HG03354 (cell line): ENCODE data around the gene GLTPD2.
A peak's percentile ranks its signal among the peaks of the same experiment; 100 is the strongest.

ENCODE experiments used
- ATAC-seq: cut with Tn5 transposase; IDR thresholded peaks from one replicate; pipeline ENCODE4 v1.9.1; 2021; ENCODE audit warnings: mild to moderate bottlenecking; ENCODE audit not compliant: unreplicated experiment, poor library complexity, severe bottlenecking

The GLTPD2 gene

DNA sequence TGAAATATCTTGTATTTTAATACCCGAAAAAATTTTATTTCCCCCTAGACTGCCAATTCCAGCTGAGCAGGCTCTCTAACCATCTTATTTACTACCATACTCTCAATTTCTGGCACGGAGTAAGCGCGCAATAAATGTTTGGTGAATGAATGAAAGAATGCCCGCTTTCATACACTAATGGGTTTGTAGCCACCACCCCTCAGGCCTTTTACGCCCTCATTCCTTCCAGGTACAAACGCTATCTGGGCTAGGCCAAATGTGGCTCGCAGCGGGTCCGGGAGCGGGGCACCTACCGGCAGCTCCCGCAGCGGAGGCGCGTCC lies 17.7 kb downstream of the GLTPD2 start:
- no peak for ATAC-seq

DNA sequence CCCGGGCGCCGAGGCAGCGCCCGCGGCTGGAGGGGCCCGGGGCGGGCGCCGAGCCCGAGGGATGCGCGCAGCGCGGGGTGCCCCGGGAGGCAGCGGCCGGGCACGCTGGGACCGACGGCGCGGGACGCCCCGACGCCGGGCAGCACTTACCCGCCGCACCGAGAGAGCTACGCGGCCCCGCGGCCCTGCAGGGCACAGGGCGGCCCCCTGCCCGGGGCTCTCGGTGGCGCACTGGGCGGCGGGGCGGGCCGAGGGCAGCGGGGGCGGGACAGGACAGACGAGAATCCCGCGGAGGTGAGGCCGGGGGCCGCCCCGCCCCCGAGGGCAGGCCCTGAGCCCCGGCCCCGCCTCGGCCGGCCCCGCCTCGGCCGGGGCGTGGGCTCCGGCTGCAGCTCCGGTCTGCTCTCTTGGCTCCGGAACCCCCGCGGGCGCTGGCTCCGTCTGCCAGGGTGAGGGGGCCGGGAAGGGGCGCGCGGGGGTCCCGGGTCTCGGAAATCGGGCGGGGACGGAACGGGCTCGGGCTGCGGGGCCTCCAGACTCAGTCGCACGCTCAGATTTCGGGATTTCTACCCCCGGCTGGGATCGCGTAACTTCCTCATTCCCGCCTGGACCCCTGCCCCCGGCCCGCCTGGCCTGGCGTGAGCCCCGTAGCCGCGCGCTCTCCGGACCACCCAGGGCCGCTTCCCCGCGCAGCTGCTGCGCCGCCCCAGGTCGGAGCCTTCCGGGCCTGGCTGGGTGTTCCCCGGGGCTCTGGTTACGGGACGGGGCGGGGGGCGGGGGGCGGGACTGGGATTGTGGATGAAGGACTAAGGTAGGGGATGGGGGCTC lies 18.2 kb downstream of the GLTPD2 start, which contains the start of gene PLD2:
Gene PLD2, plus strand, starts transcription at position 376 of the 828 bp plus-strand sequence. CDS start 621 bp downstream, outside the sequence.
- peak; percentile 95 for ATAC-seq

DNA sequence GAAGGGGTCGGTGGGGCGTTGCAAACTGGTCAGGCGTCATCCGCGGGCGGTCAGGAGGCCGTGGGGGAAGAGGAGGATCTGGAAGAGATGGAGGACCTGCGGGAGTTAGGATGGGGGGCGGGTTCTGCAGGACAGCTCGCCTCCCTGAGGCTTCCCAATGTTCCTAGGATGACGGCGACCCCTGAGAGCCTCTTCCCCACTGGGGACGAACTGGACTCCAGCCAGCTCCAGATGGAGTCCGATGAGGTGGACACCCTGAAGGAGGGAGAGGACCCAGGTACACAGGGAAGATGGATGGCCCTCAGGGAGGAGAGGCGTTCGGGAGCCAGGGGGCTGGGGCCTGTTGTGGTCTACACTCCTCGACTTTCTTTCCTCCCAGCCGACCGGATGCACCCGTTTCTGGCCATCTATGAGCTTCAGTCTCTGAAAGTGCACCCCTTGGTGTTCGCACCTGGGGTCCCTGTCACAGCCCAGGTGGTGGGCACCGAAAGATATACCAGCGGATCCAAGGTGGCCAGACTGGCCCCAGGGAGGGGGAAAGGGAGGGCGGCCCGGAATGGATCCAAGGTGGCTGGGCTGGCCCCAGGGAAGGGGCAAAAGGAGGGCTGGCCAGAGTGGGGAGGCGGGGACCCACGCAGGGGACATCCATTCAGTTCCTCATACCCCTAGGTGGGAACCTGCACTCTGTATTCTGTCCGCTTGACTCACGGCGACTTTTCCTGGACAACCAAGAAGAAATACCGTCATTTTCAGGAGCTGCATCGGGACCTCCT lies 19.0 kb downstream of the GLTPD2 start:
- ATAC-seq = no peak

DNA sequence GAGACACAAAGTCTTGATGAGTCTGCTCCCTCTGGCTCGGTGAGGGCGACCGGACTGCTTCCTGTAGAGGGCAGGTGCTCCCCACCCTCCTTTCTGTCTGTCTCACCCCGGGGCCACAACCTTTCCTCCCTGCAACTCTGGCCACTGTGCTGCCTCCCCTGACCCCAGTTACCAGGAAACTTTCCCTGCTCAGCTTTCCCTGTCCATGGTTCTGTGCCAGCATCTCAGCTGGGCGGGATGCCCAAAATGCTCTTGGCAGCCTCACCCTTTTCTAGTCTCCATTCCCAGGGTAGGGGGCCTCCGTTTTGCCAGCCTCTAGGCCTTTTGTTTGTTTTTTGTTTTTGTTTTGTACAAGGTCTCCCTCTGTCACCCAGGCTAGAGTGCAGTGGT lies 19.6 kb downstream of the GLTPD2 start:
- no peak for ATAC-seq

DNA sequence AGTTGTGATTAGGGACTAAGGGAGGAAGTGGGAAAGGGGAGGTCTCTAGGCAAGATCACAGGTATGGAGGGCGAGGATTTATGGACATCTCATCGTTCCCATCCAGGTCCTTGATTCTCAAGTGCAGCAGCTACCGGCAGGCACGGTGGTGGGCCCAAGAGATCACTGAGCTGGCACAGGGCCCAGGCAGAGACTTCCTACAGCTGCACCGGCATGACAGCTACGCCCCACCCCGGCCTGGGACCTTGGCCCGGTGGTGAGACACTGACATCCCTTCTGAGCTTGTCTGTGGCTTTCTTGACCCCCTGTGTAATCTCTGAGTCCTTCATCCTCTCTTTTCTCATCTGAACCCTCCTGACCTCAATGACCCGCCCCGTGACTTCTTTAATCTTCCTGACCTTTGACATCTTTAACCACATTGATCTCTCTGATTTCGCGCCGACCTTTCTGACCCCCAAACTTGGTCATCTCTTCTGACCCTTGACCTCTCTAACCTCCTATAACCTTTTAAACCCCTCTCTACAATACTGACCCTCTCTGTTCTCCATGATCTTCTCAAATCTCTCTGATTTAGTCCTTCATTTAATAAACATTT lies 22.0 kb downstream of the GLTPD2 start:
- ATAC-seq = no peak

DNA sequence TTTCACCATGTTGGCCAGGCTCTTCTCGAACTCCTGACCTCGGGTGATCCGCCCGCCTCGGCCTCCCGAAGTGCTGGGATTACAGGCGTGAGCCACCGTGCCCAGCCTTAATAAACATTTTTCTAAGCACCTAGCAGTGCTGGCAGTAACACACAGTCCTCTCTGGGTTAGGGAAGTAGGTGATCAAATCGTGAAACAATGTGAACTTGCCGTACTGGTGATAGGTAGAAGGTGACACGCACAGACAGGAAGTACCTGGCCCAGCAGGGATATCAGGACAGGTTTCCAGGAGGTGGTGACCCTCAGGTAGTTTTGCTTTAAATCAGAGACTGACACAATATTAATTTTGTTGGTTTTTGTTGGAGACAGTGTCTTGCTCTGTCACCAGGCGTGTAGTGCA lies 22.7 kb downstream of the GLTPD2 start:
- ATAC-seq = no peak

DNA sequence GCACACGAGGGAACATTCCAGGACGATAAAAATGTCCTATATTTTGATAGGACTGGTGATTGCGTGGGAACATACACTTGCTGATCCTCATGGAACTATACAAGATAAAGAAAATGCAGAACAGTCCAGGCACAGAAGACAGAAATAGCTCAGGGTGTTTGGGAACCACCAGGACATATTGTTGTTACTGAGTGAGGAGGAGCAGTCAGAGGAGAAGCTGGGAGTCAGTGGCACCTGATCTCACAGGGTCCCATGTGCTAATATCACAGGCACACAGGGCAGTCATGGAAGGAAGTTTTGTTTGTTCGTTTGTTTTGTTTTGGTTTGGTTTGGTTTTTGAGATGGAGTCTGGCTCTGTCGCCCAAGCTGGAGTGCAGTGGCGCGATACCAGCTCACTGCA lies 23.9 kb downstream of the GLTPD2 start:
- no peak for ATAC-seq

DNA sequence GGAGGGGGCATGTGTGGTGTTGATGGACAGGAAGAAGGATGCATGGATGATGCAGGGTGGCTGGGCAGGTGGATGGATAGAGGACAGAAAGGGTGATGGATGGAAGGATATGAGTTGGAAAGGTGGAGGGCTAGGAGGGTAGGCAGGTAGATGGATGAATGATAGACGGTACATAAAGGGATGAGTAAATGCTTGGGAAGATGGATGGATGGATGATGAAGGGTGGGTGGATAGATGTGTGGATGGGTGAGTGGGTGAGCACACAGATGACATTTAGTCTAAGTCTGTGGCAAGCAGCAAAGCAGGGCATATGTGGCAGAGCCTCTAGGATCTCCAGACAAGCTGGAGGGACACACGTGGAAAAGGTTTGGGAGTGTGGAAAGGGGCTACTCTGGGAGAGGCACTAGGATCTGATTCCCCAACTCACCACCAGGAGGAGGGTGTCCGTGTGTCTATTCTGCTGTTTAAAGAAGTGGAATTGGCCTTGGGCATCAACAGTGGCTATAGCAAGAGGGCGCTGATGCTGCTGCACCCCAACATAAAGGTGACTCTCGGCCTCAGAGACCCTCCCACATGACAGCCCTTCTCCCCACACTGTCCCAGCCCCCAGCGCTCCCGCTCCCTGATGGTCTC lies 26.4 kb downstream of the GLTPD2 start:
- no peak for ATAC-seq

DNA sequence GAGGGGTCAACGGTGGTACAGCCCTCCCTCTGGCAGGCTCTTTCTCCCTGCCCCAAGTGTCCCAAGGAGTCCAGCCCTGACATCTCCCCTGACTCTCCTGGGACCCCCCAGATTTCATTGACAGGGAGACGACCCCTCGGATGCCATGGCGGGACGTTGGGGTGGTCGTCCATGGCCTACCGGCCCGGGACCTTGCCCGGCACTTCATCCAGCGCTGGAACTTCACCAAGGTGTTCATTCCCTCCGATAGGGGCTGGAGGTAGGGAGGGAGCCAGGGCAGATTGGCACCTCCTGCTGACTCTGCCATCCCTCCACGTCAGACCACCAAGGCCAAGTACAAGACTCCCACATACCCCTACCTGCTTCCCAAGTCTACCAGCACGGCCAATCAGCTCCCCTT lies 28.1 kb downstream of the GLTPD2 start:
- ATAC-seq = no peak

DNA sequence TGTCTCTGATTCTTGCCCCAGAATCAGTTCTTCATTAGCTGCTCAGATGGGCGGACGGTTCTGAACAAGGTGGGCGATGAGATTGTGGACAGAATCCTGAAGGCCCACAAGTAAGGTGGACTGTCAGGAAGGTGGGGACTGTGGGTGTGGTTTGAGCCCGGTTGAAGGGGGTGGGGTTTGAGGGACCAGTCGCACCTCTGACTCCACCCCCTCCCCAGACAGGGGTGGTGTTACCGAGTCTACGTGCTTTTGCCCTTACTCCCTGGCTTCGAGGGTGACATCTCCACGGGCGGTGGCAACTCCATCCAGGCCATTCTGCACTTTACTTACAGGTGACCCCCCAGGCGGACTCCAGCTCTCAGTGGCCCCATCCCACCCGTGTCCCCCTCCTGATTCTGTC lies 29.5 kb downstream of the GLTPD2 start:
- no peak for ATAC-seq

DNA sequence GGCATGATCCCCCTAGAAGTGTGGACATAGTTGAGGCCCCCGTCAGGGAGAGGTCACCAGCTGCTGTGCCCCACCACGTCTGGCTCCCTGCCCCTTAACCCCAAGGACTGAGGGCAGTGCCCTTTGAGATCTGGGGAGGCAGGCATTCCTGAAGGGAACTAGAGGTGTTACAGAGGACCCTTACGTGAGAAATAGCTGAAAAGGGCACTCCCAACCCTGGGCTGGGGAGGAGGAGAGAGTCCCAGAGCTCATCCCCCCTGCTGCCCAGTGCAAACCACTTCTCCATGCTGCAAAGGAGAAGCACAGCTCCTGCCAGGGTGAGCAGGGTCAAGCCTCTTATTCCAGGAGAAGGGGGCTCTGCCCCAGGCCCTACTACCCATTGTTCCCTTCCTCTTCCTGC lies 34.1 kb downstream of the GLTPD2 start:
- no peak for ATAC-seq

DNA sequence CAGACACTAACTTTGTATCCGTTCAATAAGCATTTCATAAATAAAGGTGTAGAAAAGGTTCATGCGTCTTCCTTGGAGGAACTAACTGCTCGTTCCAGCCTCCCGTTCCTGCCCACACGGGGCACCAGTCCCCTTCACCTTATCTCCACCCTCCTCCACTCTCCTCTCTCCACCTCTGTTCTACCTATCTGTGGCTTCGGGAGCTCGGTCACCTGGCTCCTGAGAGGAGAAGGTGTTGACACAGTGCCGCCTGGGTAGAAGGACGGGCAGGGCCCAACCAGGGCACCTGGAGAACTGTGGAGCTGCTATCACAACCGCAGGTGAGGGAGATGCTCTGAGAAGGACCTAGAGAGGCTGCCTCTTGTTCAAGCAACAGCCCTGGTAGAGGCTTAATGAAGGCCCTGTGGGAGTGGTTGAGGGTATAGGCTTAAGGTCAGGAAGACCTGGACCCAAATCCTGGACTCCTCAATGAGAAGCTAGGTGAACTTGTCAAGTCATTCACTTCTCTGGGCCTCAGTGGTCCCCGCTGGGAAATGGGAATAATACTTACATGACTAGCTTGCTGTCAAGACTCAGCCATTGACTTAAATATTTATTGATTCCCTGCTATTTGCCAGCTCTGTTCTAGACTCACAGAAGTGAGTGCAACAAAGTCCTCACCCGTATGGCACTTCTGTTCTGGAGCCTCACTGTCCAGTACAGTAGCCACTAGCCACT lies 34.8 kb downstream of the GLTPD2 start:
- ATAC-seq = no peak

DNA sequence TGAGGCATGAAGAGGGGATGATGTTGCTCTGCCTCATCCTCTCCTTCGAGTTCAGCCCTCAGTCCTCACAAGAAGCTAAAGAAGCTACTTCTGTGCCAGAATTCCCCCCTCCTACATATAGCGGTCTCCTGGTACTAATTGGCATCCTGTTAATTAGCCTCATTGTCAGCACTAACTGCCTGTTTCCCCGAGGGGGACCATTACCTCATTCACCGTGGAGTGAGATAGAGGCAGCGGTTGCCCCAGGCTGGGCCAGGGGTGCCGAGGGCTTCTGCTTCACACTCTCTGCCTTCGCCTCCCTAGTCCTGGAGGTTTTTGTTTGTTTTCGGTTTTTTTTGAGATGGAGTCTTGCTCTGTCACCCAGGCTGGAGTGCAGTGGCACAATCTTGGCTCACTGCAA lies 38.6 kb downstream of the GLTPD2 start:
- no peak for ATAC-seq

DNA sequence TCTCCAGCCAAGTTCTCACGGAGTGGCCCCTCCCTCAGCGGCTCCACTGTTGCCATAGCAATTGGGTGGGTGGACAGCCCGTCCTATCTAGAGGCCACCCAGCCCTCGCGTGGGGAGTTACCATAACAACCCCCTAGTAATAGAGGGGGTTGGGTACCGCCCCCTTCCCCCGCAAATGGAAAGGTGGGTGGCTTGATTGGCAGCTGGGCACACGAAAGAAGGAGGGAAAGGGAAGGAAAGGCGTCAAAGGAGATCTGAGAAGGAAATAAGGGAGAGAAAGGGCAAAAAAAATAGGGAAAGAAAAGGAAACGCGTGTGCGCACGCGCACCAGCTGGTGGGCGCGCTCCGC lies 44.0 kb downstream of the GLTPD2 start:
- ATAC-seq = peak; percentile 32

DNA sequence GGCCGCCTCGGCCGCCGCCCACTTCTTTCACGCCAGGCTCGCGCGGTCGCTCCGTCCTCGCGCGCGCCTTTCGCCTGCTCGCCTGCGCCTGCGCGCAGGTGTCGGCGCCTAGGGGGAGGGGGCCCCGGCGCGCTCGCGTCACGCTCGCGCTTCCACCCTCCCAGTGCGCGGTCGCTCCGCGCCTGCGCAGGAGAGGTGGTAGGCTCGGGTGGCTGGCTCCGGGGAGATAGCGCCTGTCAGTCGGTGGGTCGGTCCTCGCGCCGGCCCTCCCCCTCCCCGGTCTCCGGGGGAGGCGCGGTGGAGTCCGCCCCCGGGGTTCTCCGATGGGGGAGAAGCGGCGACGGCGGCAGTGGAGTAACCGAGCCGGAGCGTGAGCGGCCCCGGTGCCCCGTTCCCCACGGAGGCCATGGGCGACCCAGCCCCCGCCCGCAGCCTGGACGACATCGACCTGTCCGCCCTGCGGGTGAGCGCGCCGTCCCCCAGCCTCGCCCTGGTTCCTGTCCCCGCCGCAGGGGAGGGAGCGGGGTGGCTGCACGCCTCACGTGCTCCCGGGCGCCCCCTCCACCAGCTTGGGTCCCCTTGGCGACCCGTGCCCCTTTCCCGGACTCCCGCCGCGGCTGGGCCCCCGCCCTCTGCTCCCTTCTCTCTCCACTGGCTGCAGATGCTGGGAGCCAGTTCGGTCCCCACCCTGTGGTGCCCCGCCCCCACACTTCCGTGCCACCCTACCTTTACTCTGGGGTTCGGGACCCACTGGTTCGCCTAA lies 44.6 kb downstream of the GLTPD2 start, which contains the start of gene MINK1:
Gene MINK1, plus strand, starts transcription at position 163 of the 763 bp plus-strand sequence. Its CDS starts 244 bp downstream, at position 407.
- ATAC-seq = peak; percentile 86

DNA sequence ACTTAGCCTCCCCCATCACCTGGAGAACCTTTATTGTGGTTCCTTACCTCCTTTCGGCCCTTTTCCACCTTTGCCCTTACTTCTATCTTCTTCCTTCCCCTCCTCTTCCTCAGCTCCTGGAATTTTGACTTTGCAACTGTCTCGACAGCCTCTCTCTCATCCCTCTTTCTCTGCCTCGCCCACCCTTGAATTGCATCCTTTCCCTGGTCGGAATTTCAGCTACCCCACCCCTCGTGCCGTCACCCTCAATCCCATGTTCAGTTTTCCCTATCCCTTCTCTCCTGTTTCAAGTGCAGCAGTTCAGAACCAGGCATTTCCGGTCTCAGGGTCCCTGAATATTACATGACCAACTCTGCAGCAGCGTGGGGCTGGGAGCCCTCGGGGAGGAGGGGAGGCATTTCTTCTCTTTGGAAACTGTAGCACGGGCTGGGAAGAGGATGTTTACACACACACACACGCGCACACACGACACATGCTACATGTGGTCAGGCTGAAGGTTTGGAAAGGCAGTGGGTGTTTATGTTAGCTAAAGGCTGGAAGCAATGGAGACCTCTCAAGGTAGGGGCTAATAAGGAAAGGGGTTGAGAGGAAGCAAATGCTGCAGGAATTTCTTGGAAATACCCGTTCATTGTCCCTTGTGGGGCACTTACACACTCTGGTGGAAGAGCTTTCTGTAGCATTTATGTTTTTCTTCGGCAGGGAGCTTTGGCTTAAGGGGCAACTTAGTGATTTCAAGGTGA lies 45.3 kb downstream of the GLTPD2 start:
- no peak for ATAC-seq

DNA sequence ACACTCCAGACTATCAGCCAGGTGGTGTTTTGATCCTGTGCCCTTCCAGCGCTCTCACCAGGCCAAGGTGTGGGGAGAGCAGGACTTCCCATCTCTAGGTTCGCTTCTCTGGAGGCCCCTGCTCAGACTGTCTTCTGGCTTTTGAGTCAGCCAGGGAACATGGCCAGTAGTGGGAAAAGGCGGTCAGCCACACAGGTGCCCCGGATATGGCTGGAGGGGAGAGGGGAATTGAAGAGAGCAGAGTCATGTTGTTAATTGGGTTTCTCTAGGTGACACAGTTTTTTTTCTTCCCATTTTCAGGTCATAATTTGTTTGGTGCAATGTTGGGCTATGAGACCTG lies 45.9 kb downstream of the GLTPD2 start:
- ATAC-seq = no peak

DNA sequence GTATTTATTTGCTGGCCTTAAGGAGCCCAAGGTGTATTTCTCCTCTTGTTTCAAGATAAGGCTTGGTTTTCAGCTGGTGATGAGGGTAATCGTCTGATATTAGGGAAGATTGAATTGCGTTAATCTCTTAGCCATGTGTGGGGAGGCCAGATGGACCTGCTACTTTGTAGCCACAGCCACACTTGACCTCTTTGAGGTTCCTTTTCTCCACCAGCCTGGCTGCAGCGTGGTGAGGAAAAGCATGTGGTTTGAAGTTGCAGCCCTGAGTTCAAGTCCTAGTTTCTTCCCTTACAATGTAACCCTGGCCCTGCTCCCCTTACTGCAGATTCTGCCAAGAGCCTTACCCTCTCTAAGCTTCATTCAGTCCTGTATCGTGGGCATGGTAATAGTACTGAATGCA lies 47.5 kb downstream of the GLTPD2 start:
- no peak for ATAC-seq
